Measurements from ENCODE around the gene SIRT5. TPM values are rescaled to one million over a fixed set of nuclear protein-coding genes. Genes with fewer than 3 reads are reported as not detected.

The SIRT5 gene
- polyA plus RNA-seq, 1 donor (not counting 4 experiments of a cell fraction or from before 2014, with no cell fraction given): 9.1 TPM

- H3K27ac ChIP-seq (ENCODE audit: control insufficient read depth, insufficient read depth, low read length): no peak overlapping the region
- no peaks in the 10 kb centered on the region for H3K27me3 ChIP-seq (ENCODE audit: control insufficient read depth, extremely low read depth, insufficient read depth, low read length)
- no peaks in the 10 kb centered on the region for H3K36me3 ChIP-seq (ENCODE audit: control insufficient read depth in 2 of 2, extremely low read depth in 1 of 2, insufficient read depth in 2 of 2, low read length in 2 of 2)
- H3K9ac ChIP-seq (ENCODE audit: control insufficient read depth, extremely low read depth, insufficient read depth, low read length): no peak overlapping the region
- no peaks in the 10 kb centered on the region for H3K4me1 ChIP-seq (ENCODE audit: control insufficient read depth, extremely low read depth, insufficient read depth, low read length)
- dilution Hi-C loops (cut with MboI; ENCODE audit: extremely low pct_ligation_motif_present, low sequenced_read_pairs): no loop called here
- H4K20me1 ChIP-seq (ENCODE audit: control insufficient read depth, extremely low read depth, insufficient read depth, low read length): no peaks in the 10 kb centered on the region
- H3K4me3 ChIP-seq (ENCODE audit: control insufficient read depth in 2 of 3, extremely low read depth in 1 of 3, insufficient read depth in 2 of 3, low read depth in 1 of 3, low read length in 3 of 3): no peak overlapping the region
- H3K9me3 ChIP-seq (ENCODE audit: control insufficient read depth, low read depth, low read length): no peaks in the 10 kb centered on the region
- no peaks in the 10 kb centered on the region for H3K79me2 ChIP-seq (ENCODE audit: control insufficient read depth, insufficient read depth, low read length)
- no peak overlapping the region for H2AFZ ChIP-seq (ENCODE audit: control insufficient read depth, low read length)
- no peaks in the 10 kb centered on the region for H3K9me1 ChIP-seq (ENCODE audit: control insufficient read depth, extremely low read depth, insufficient read depth, low read length)
- no peak overlapping the region for H3K4me2 ChIP-seq (ENCODE audit: control insufficient read depth, extremely low read depth, insufficient read depth, low read depth, low read length)
- no peak for DNase-seq (ENCODE audit: low read depth, low spot score)
- TF ChIP-seq, protein P1, sequence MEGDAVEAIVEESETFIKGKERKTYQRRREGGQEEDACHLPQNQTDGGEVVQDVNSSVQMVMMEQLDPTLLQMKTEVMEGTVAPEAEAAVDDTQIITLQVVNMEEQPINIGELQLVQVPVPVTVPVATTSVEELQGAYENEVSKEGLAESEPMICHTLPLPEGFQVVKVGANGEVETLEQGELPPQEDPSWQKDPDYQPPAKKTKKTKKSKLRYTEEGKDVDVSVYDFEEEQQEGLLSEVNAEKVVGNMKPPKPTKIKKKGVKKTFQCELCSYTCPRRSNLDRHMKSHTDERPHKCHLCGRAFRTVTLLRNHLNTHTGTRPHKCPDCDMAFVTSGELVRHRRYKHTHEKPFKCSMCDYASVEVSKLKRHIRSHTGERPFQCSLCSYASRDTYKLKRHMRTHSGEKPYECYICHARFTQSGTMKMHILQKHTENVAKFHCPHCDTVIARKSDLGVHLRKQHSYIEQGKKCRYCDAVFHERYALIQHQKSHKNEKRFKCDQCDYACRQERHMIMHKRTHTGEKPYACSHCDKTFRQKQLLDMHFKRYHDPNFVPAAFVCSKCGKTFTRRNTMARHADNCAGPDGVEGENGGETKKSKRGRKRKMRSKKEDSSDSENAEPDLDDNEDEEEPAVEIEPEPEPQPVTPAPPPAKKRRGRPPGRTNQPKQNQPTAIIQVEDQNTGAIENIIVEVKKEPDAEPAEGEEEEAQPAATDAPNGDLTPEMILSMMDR (optimal IDR thresholded peaks at IDR 0.05 in 1 of 3, IDR thresholded peaks at IDR 0.05 in 1 of 3, conservative IDR thresholded peaks at IDR 0.05 in 1 of 3; ENCODE audit: extremely low read depth in 1 of 3, insufficient read depth in 2 of 3, low read length in 3 of 3): no peak
- TF ChIP-seq EZH2 (IDR thresholded peaks at IDR 0.05; ENCODE audit: low read length): no peak
- no peak for FAIRE-seq
These were observed 29.8 kb upstream of the SIRT5 start for GRCh38 chr6:13544454-13545186.

- Histone ChIP-seq H3K9ac (ENCODE audit: control insufficient read depth, extremely low read depth, insufficient read depth, low read length) (no peak overlapping the region), H3K9me1 (ENCODE audit: control insufficient read depth, extremely low read depth, insufficient read depth, low read length) (no peaks in the 10 kb centered on the region), H3K27me3 (ENCODE audit: control insufficient read depth, extremely low read depth, insufficient read depth, low read length) (no peaks in the 10 kb centered on the region), H4K20me1 (ENCODE audit: control insufficient read depth, extremely low read depth, insufficient read depth, low read length) (no peaks in the 10 kb centered on the region), H3K4me1 (ENCODE audit: control insufficient read depth, extremely low read depth, insufficient read depth, low read length) (no peaks in the 10 kb centered on the region), H3K36me3 (ENCODE audit: control insufficient read depth in 2 of 2, extremely low read depth in 1 of 2, insufficient read depth in 2 of 2, low read length in 2 of 2) (no peaks in the 10 kb centered on the region), H3K4me2 (ENCODE audit: control insufficient read depth, extremely low read depth, insufficient read depth, low read depth, low read length) (no peak overlapping the region), H2AFZ (ENCODE audit: control insufficient read depth, low read length) (no peak overlapping the region), H3K4me3 (ENCODE audit: control insufficient read depth in 2 of 3, extremely low read depth in 1 of 3, insufficient read depth in 2 of 3, low read depth in 1 of 3, low read length in 3 of 3) (no peak overlapping the region), H3K79me2 (ENCODE audit: control insufficient read depth, insufficient read depth, low read length) (no peaks in the 10 kb centered on the region), H3K9me3 (ENCODE audit: control insufficient read depth, low read depth, low read length) (no peaks in the 10 kb centered on the region), H3K27ac (ENCODE audit: control insufficient read depth, insufficient read depth, low read length) (no peak overlapping the region)
- TF ChIP-seq, protein P1 (optimal IDR thresholded peaks at IDR 0.05 in 1 of 3, IDR thresholded peaks at IDR 0.05 in 1 of 3, conservative IDR thresholded peaks at IDR 0.05 in 1 of 3; ENCODE audit: extremely low read depth in 1 of 3, insufficient read depth in 2 of 3, low read length in 3 of 3): no peak
- TF ChIP-seq EZH2 (IDR thresholded peaks at IDR 0.05; ENCODE audit: low read length): no peak
- FAIRE-seq: no peak
- dilution Hi-C loops (cut with MboI; ENCODE audit: extremely low pct_ligation_motif_present, low sequenced_read_pairs): no loop called here
- DNase-seq (ENCODE audit: low read depth, low spot score): no peak
These were observed 28.5 kb upstream of the SIRT5 start for GRCh38 chr6:13545885-13546284.
